ENCODE results near the gene UBE2L3.
"Not testable (repeated sequence)": the region's sequence is repeated elsewhere in the genome, so short reads cannot be mapped to it uniquely, and the experiment has no call there.

Gene UBE2L3

GRCh38 chr22:21634844-21635243, 67.3 kb downstream of the UBE2L3 start:
- no peaks in the 10 kb centered on the region for H3K27me3 Mint-ChIP-seq
- ATAC-seq (ENCODE audit: low read depth) = no peak
- no peak overlapping the region for H3K27ac Mint-ChIP-seq

GRCh38 chr22:21635771-21636510, 68.4 kb downstream of the UBE2L3 start:
- H3K4me1 Mint-ChIP-seq = peaks cover 12% of the 10 kb centered on the region
- H3K27me3 Mint-ChIP-seq = no peaks in the 10 kb centered on the region
- DNase-seq (ENCODE audit: low spot score in 2 of 2) (no peak), ATAC-seq (ENCODE audit: low read depth) (no peak)
- H3K36me3 Mint-ChIP-seq = no peaks in the 10 kb centered on the region
- no peaks in the 10 kb centered on the region for H3K9me3 Mint-ChIP-seq
- H3K4me3 Mint-ChIP-seq = no peak overlapping the region
- H3K27ac Mint-ChIP-seq = no peak overlapping the region

More at GRCh38 chr22:21634844-21635243, 67.3 kb downstream of the UBE2L3 start:
- peaks cover 13% of the 10 kb centered on the region for H3K4me1 Mint-ChIP-seq
- H3K9me3 Mint-ChIP-seq = no peaks in the 10 kb centered on the region
- no peak for DNase-seq (ENCODE audit: low spot score in 2 of 2)
- no peak overlapping the region for H3K4me3 Mint-ChIP-seq
- H3K36me3 Mint-ChIP-seq = no peaks in the 10 kb centered on the region

- H3K9me3 Mint-ChIP-seq = no peaks in the 10 kb centered on the region
- no peak overlapping the region for H3K27ac Mint-ChIP-seq
- DNase-seq (ENCODE audit: low spot score in 2 of 2) (no peak), ATAC-seq (ENCODE audit: low read depth) (no peak)
- H3K36me3 Mint-ChIP-seq = no peaks in the 10 kb centered on the region
- no peaks in the 10 kb centered on the region for H3K27me3 Mint-ChIP-seq
- peaks cover 9% of the 10 kb centered on the region for H3K4me1 Mint-ChIP-seq
- H3K4me3 Mint-ChIP-seq = no peak overlapping the region
Observed at GRCh38 chr22:21636629-21637218, 69.2 kb downstream of the UBE2L3 start.

- ATAC-seq (ENCODE audit: low read depth); DNase-seq (ENCODE audit: low spot score in 2 of 2); H3K27ac Mint-ChIP-seq; H3K4me3 Mint-ChIP-seq; H3K4me1 Mint-ChIP-seq; H3K9me3 Mint-ChIP-seq; H3K27me3 Mint-ChIP-seq; H3K36me3 Mint-ChIP-seq: not testable (repeated sequence)
Observed at GRCh38 chr22:21637450-21637849, 69.9 kb downstream of the UBE2L3 start.

- peaks cover 10% of the 10 kb centered on the region for H3K4me1 Mint-ChIP-seq
- no peaks in the 10 kb centered on the region for H3K27me3 Mint-ChIP-seq
- H3K9me3 Mint-ChIP-seq = no peaks in the 10 kb centered on the region
- no peak overlapping the region for H3K4me3 Mint-ChIP-seq
- ATAC-seq (ENCODE audit: low read depth) (no peak), DNase-seq (ENCODE audit: low spot score in 2 of 2) (no peak)
- no peak overlapping the region for H3K27ac Mint-ChIP-seq
- H3K36me3 Mint-ChIP-seq = peaks cover 4% of the 10 kb centered on the region
Observed at GRCh38 chr22:21639359-21639758, 71.8 kb downstream of the UBE2L3 start.

- Mint-ChIP-seq H3K27ac (no peak overlapping the region), H3K36me3 (peaks cover 4% of the 10 kb centered on the region), H3K9me3 (no peaks in the 10 kb centered on the region), H3K4me1 (peaks cover 10% of the 10 kb centered on the region), H3K27me3 (no peaks in the 10 kb centered on the region), H3K4me3 (no peak overlapping the region)
- DNase-seq (ENCODE audit: low spot score in 2 of 2) (no peak), ATAC-seq (ENCODE audit: low read depth) (no peak)
Observed at GRCh38 chr22:21640810-21641209, 73.3 kb downstream of the UBE2L3 start.

GRCh38 chr22:21641417-21641788, 73.9 kb downstream of the UBE2L3 start:
- Mint-ChIP-seq H3K27ac (no peak overlapping the region), H3K27me3 (no peaks in the 10 kb centered on the region), H3K4me1 (peaks cover 11% of the 10 kb centered on the region), H3K9me3 (no peaks in the 10 kb centered on the region), H3K4me3 (peak overlapping the region; percentile 78), H3K36me3 (peaks cover 4% of the 10 kb centered on the region)
- no peak for DNase-seq (ENCODE audit: low spot score in 2 of 2)
- no peak for ATAC-seq (ENCODE audit: low read depth)

GRCh38 chr22:21641789-21642583, 74.5 kb downstream of the UBE2L3 start, which contains the start of gene SDF2L1:
TSS of gene SDF2L1 (plus strand) at chr22:21642302. CDS start at chr22:21642337, 35 bp downstream.
- peak; percentile 95 for ATAC-seq (ENCODE audit: low read depth)
- no peaks in the 10 kb centered on the region for H3K9me3 Mint-ChIP-seq
- H3K4me3 Mint-ChIP-seq = peak within 1 kb of the TSS; percentile 78
- peaks cover 16% of the 10 kb centered on the region for H3K4me1 Mint-ChIP-seq
- H3K36me3 Mint-ChIP-seq = peaks cover 6% of the 10 kb centered on the region
- H3K27ac Mint-ChIP-seq = peak within 1 kb of the TSS; percentile 22
- no peaks in the 10 kb centered on the region for H3K27me3 Mint-ChIP-seq
- peak; percentile 95 to 97 for DNase-seq (ENCODE audit: low spot score in 2 of 2)

GRCh38 chr22:21642584-21643448, 75.3 kb downstream of the UBE2L3 start:
- peak overlapping the region; percentile 22 for H3K27ac Mint-ChIP-seq
- peak; percentile 7 for ATAC-seq (ENCODE audit: low read depth)
- H3K9me3 Mint-ChIP-seq = no peaks in the 10 kb centered on the region
- peak; percentile 52 to 62 for DNase-seq (ENCODE audit: low spot score in 2 of 2)
- peaks cover 6% of the 10 kb centered on the region for H3K36me3 Mint-ChIP-seq
- H3K4me1 Mint-ChIP-seq = peaks cover 16% of the 10 kb centered on the region
- no peaks in the 10 kb centered on the region for H3K27me3 Mint-ChIP-seq
- H3K4me3 Mint-ChIP-seq = peak overlapping the region; percentile 78

- H3K9me3 Mint-ChIP-seq = no peaks in the 10 kb centered on the region
- peaks cover 6% of the 10 kb centered on the region for H3K36me3 Mint-ChIP-seq
- H3K4me3 Mint-ChIP-seq = no peak overlapping the region
- H3K4me1 Mint-ChIP-seq = peaks cover 16% of the 10 kb centered on the region
- no peaks in the 10 kb centered on the region for H3K27me3 Mint-ChIP-seq
- DNase-seq (ENCODE audit: low spot score in 2 of 2) (no peak), ATAC-seq (ENCODE audit: low read depth) (no peak)
- no peak overlapping the region for H3K27ac Mint-ChIP-seq
Observed at GRCh38 chr22:21643533-21644357, 76.2 kb downstream of the UBE2L3 start.

GRCh38 chr22:21645513-21645912, 78.0 kb downstream of the UBE2L3 start:
- H3K9me3 Mint-ChIP-seq; H3K4me3 Mint-ChIP-seq; H3K36me3 Mint-ChIP-seq; DNase-seq (ENCODE audit: low spot score in 2 of 2); H3K27ac Mint-ChIP-seq; H3K27me3 Mint-ChIP-seq; ATAC-seq (ENCODE audit: low read depth): not testable (repeated sequence)
- peaks cover 18% of the 10 kb centered on the region for H3K4me1 Mint-ChIP-seq

GRCh38 chr22:21646608-21647590, 79.4 kb downstream of the UBE2L3 start:
- ATAC-seq (ENCODE audit: low read depth) (peak; percentile 23), DNase-seq (ENCODE audit: low spot score in 2 of 2) (peak; percentile 71 to 80)
- H3K4me3 Mint-ChIP-seq = no peak overlapping the region
- H3K4me1 Mint-ChIP-seq = peaks cover 21% of the 10 kb centered on the region
- H3K9me3 Mint-ChIP-seq = no peaks in the 10 kb centered on the region
- peaks cover 6% of the 10 kb centered on the region for H3K36me3 Mint-ChIP-seq
- no peak overlapping the region for H3K27ac Mint-ChIP-seq
- H3K27me3 Mint-ChIP-seq = no peaks in the 10 kb centered on the region

All from memory B cell (primary cell).